Astrocyte of the cerebellum (primary cell): ENCODE results near the gene FIGLA.

Source experiments
- DNase-seq: peaks from one replicate; pipeline ENCODE4 v3.0.0-alpha.2; 2011; ENCODE audit warnings: low read depth
- H3K4me3 ChIP-seq: 2 replicates; pipeline ENCODE4 v1.5.1; 2011; ENCODE audit warnings: mild to moderate bottlenecking, low read depth, low read length, moderate library complexity
- CTCF ChIP-seq: IDR thresholded peaks from 2 replicates; pipeline ENCODE4 v1.5.1; 2012; ENCODE audit warnings: low read length, low read depth, moderate library complexity, mild to moderate bottlenecking; ENCODE audit errors: missing control alignments
- in situ Hi-C: cut with HindIII; loops from 2 replicates; pipeline ENCODE4 v1.10.0; 2017; ENCODE audit warnings: low sequenced_read_pairs

Gene FIGLA

GRCh38 chr2:70730730-70731129, 59.7 kb downstream of the FIGLA start:
- DNase-seq, result no peak
- no peak overlapping the region for H3K4me3 ChIP-seq
- TF ChIP-seq CTCF, result no peak
- in situ Hi-C loops, result no loop called here

GRCh38 chr2:70729647-70730046, 60.8 kb downstream of the FIGLA start:
- H3K4me3 ChIP-seq, result no peak overlapping the region
- TF ChIP-seq CTCF, result no peak
- no peak for DNase-seq
- in situ Hi-C loops, result no loop called here

- H3K4me3 ChIP-seq, result no peak overlapping the region
- in situ Hi-C loops, result no loop called here
- TF ChIP-seq CTCF, result no peak
- DNase-seq, result no peak
Observed at GRCh38 chr2:70728128-70728527, 62.3 kb downstream of the FIGLA start.
